K562 (cell line): ENCODE data around the gene ODR4. TPM values are rescaled to one million over a fixed set of nuclear protein-coding genes. Genes with fewer than 3 reads are reported as not detected.

Experiments
- AFF1 ChIP-seq, 2 experiments: fragments of 450-650 bp; IDR thresholded peaks; 2 replicates each; pipeline ENCODE4 v1.6.1; 2018; ENCODE audit warnings: mild to moderate bottlenecking in 2 of 2, low read depth in 1 of 2; ENCODE audit not compliant: partially characterized antibody in 2 of 2
- GABPB1 ChIP-seq: sonication (generic); formaldehyde crosslinking; IDR thresholded peaks from 2 replicates; pipeline ENCODE4 v1.8.0; 2022; ENCODE audit warnings: mild to moderate bottlenecking, missing genetic modification reagents
- MBD1 ChIP-seq: fragments of 250-450 bp; sonication (Bioruptor Pico); IDR thresholded peaks from 2 replicates; pipeline ENCODE4 v1.8.0; 2022; ENCODE audit warnings: inconsistent platforms
- MLX ChIP-seq, 2 experiments: fragments of 450-650 bp in 1 of 2; sonication (generic) in 1 of 2; formaldehyde crosslinking; conservative IDR thresholded peaks; 2 replicates each; pipeline versions ENCODE4 v1.4.0 to v1.8.1; 2020 to 2022; ENCODE audit warnings: mild to moderate bottlenecking in 1 of 2, missing genetic modification reagents in 1 of 2
- MTA3 ChIP-seq: fragments of 450-650 bp; formaldehyde crosslinking; IDR thresholded peaks from 2 replicates; pipeline ENCODE4 v1.6.1; 2017; ENCODE audit warnings: mild to moderate bottlenecking, borderline replicate concordance
- PCBP2 ChIP-seq: fragments of 200-400 bp; formaldehyde crosslinking; IDR thresholded peaks from 2 replicates; pipeline ENCODE4 v1.6.1; 2018; ENCODE audit warnings: low read length, low read depth, mild to moderate bottlenecking, moderate library complexity; ENCODE audit not compliant: poor library complexity, severe bottlenecking
- TAF9B ChIP-seq: fragments of 450-650 bp; IDR thresholded peaks from 2 replicates; pipeline ENCODE4 v1.6.1; 2018; ENCODE audit warnings: mild to moderate bottlenecking; ENCODE audit not compliant: partially characterized antibody
- TEAD1 ChIP-seq, 2 experiments: fragments of 450-650 bp in 1 of 2; sonication (generic) in 1 of 2; formaldehyde crosslinking; IDR thresholded peaks; 2 replicates each; pipeline versions ENCODE4 v1.4.0 to v1.8.0; 2020 to 2022; ENCODE audit warnings: mild to moderate bottlenecking in 2 of 2, missing genetic modification reagents in 1 of 2
- UBTF ChIP-seq, 2 experiments: IDR thresholded peaks; 2 replicates each; pipeline ENCODE4 v1.6.1; 2012; ENCODE audit warnings: improper control_type of control experiment in 2 of 2, low read depth in 2 of 2, low read length in 2 of 2, borderline replicate concordance in 1 of 2
- ZBTB33 ChIP-seq: sonication (generic); formaldehyde crosslinking; IDR thresholded peaks from 2 replicates; pipeline ENCODE4 v1.8.1; 2023; ENCODE audit warnings: mild to moderate bottlenecking, missing genetic modification reagents
- ZBTB43 ChIP-seq: sonication (generic); formaldehyde crosslinking; IDR thresholded peaks from 2 replicates; pipeline ENCODE4 v1.8.0; 2023; ENCODE audit warnings: mild to moderate bottlenecking, missing genetic modification reagents
- polyA plus RNA-seq, 8 experiments: library from polyadenylated mRNA; depleted of rRNA in 4 of 8; stranded (reverse) in 5 of 8; unstranded in 3 of 8; fragments of >200 nt; fragmentation: Nextera tagmentation in 2 of 8; fragmentation: Illumina TruSeq in 1 of 8; extraction: Ambion mirVana in 2 of 8; extraction: Trizol in 1 of 8; gene quantifications; 2 replicates each; pipeline versions ENCODE4 v1.2.1 to v1.2.3, GENCODE V29; 2011 to 2014; ENCODE audit warnings: inconsistent platforms in 1 of 8, missing spikeins in 1 of 8
- total RNA-seq, 7 experiments: library from RNA; depleted of rRNA in 6 of 7; stranded (reverse); fragments of >200 nt in 6 of 7; fragmentation: Illumina TruSeq in 2 of 7; extraction: Trizol in 2 of 7; gene quantifications; 2 replicates each; pipeline versions ENCODE4 v1.2.1 to v1.2.3, GENCODE V29; 2011 to 2021; ENCODE audit warnings: low replicate concordance in 1 of 7

The ODR4 gene
- total and polyA plus RNA-seq, 9 of the 15 experiments (the other 6 are each of a cell fraction or from before 2014, with no cell fraction given): 23.1 to 63.9 (median 44.1) TPM

- TF ChIP-seq UBTF (IDR thresholded peaks at IDR 0.05; ENCODE audit: borderline replicate concordance in 1 of 2, low read depth in 2 of 2, low read length in 2 of 2) (0 out of 4 replicates have a peak, but pooled peaks of 1 of the 2 experiments have one; percentile 49), MLX (CRISPR knock-in tag; conservative IDR thresholded peaks at IDR 0.05) (peak in 1 of 2 experiments; percentile 86; a peak in 1 of 4 replicates), TAF9B (peak; percentile 27), AFF1 (IDR thresholded peaks at IDR 0.05; ENCODE audit: low read depth in 1 of 2, partially characterized antibody in 2 of 2) (peak in 1 of 2 experiments; percentile 16), ZBTB33 (CRISPR knock-in tag) (peak; percentile 17; the same call in 1 of the 2 replicates), MTA3 (0 out of 2 replicates have a peak, but pooled peaks have one; percentile 9), TEAD1 (CRISPR knock-in tag; IDR thresholded peaks at IDR 0.05) (peak in 1 of 2 experiments; percentile 5; a peak in 1 of 4 replicates), MBD1 (CRISPR knock-in tag) (no peak), GABPB1 (CRISPR knock-in tag) (no peak), PCBP2 (no peak), ZBTB43 (CRISPR knock-in tag) (0 out of 2 replicates have a peak, but pooled peaks have one; percentile 67)
Measured at GRCh38 chr1:186374303-186375151, 1.1 kb upstream of the ODR4 start (continued).
